ENCODE results near the gene IDH3G. TPM values are rescaled to one million over a fixed set of nuclear protein-coding genes. Genes with fewer than 3 reads are reported as not detected.

IDH3G gene
- total RNA-seq, 1 donor = 40.2 TPM

DNA sequence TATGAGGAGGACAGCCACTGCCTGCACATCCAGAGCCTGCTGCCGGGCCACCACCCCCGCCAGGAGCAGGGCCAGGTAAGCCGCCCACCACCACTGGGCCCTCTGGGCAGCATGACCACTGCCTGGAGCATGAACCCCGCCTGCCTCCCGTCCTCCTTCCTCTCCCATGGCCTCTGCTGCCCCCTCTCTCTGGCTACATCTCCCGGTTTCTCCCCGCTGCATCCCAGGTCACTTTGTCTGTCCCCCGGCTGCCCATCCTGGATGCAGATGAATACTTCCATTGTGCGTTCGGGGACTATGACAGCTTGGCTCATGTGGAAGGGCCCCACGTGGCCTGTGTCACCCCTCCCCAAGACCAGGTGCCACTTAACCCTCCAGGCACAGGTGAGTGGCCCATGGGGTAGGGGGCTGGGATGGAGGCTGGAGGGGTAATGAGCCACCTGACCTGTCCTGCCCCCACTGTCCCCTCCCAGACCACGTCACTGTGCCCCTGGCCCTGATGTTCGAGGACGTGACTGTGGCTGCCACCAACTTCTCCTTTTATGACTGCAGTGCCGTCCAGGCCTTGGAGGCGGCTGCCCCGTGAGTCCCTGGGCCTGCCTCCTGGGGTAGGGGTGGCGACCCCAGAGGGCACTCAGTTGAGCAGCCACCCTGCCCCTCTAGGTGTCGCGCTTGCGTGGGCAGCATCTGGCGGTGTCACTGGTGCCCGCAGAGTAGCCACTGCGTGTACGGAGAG lies 24.1 kb downstream of the IDH3G start:
- DNase-seq (ENCODE audit: low read depth) = no peak
- no peak overlapping the region for H3K4me3 ChIP-seq (ENCODE audit: low read depth, low read length)
- TF ChIP-seq, protein P1, sequence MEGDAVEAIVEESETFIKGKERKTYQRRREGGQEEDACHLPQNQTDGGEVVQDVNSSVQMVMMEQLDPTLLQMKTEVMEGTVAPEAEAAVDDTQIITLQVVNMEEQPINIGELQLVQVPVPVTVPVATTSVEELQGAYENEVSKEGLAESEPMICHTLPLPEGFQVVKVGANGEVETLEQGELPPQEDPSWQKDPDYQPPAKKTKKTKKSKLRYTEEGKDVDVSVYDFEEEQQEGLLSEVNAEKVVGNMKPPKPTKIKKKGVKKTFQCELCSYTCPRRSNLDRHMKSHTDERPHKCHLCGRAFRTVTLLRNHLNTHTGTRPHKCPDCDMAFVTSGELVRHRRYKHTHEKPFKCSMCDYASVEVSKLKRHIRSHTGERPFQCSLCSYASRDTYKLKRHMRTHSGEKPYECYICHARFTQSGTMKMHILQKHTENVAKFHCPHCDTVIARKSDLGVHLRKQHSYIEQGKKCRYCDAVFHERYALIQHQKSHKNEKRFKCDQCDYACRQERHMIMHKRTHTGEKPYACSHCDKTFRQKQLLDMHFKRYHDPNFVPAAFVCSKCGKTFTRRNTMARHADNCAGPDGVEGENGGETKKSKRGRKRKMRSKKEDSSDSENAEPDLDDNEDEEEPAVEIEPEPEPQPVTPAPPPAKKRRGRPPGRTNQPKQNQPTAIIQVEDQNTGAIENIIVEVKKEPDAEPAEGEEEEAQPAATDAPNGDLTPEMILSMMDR (IDR thresholded peaks at IDR 0.05; ENCODE audit: insufficient read depth, low read depth, low read length) = no peak

DNA sequence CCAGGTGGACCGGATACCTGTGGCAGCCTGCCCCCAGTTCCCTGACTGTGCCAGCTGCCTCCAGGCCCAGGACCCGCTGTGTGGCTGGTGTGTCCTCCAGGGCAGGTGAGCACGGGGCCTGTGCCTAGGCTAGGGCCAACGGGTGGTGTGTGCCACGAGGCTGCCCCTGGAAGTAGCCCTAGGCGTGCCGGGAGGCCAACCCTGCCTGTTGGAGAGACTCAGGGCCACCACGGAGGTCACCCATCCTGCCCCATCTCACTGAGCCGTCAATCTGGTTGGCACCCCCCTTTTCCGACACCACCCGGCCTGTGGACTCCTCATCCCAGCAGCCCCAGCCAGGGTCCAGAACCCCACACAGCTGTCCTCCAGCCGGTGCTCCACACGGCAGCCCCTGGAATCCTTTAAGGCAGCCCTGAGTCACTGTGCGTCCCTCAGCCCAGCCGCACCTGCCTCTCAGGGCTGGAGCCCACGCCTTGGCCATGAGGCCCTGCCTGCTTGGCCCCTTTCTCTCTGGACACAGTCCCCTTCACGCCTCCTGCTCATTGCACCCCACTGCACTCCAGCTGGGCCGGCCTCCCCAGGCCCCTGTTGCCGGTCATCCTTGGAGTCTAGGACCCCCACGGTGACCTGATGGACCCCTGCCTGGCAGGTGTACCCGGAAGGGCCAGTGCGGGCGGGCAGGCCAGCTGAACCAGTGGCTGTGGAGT lies 24.9 kb downstream of the IDH3G start:
- TF ChIP-seq, protein P1 (IDR thresholded peaks at IDR 0.05; ENCODE audit: insufficient read depth, low read depth, low read length) = no peak
- H3K4me3 ChIP-seq (ENCODE audit: low read depth, low read length) = no peak overlapping the region
- DNase-seq (ENCODE audit: low read depth) = no peak

DNA sequence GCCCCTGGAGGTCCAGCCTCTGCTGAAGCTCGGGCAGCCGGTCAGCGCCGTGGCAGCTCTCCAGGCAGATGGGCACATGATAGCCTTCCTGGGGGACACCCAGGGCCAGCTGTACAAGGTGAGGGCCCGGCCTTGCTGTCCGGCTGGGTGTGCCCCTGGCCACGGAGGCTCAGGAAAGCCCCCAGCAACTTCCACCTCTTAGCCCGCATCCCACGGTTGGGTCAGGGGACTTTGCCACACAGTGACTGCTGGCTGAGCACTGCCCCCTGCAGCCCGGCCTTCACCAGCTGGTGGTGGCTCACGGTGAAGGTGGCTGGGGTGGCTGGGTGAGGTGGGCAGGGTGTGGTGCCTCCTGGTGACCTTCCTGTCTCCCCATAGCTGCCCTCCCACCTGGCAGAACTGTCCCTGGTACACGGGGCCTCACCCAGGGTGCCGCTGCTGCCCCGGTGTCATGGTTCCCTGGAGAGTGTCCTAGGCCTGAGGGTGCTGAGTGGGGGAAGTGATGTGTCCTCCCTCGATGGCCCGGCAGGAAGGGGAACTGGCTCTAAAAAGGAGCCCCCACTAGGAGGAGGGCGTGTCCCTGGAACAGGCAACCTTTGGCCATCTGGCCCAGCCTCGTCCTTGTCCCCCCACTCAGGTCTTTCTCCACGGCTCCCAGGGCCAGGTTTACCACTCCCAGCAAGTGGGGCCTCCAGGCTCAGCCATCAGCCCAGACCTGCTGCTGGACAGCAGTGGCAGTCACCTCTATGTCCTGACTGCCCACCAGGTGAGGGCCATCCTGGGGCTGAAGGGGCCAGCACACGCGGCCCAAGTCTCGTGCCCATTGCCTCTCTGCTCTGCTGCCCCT lies 25.6 kb downstream of the IDH3G start:
- no peak overlapping the region for H3K4me3 ChIP-seq (ENCODE audit: low read depth, low read length)
- DNase-seq (ENCODE audit: low read depth) = no peak
- TF ChIP-seq, protein P1 (IDR thresholded peaks at IDR 0.05; ENCODE audit: insufficient read depth, low read depth, low read length) = no peak

DNA sequence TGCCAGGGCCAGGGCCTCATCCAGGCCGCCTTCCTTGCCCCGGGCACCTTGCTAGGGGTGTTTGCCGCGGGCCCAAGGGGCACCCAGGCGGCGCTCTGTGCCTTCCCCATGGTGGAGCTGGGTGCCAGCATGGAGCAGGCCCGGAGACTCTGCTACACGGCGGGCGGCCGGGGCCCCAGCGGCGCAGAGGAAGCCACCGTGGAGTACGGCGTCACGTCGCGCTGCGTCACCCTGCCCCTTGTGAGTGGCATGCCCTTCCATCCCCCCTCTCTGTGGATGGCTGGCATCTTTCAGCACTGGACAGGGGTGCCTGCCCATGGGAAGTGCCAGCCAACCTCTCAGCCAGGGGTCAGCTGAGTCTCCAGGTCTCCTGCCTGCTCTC lies 26.5 kb downstream of the IDH3G start:
- no peak overlapping the region for H3K4me3 ChIP-seq (ENCODE audit: low read depth, low read length)

DNA sequence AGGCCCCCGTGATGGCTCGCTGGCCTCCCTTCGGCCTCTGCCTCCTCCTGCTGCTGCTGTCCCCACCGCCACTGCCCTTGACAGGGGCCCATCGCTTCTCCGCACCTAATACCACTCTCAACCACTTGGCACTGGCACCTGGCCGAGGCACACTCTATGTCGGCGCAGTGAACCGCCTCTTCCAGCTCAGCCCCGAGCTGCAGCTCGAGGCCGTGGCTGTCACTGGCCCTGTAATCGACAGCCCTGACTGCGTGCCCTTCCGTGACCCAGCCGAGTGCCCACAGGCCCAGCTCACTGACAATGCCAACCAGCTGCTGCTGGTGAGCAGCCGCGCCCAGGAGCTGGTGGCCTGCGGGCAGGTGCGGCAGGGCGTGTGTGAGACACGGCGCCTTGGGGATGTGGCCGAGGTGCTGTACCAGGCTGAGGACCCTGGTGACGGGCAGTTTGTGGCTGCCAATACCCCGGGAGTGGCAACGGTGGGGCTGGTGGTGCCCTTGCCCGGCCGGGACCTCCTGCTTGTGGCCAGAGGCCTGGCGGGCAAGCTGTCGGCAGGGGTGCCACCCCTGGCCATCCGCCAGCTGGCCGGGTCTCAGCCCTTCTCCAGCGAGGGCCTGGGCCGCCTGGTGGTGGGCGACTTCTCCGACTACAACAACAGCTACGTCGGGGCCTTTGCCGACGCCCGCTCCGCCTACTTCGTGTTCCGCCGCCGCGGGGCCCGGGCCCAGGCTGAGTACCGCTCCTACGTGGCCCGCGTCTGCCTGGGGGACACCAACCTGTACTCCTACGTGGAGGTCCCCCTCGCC lies 27.1 kb downstream of the IDH3G start:
- DNase-seq (ENCODE audit: low read depth) = no peak
- no peak overlapping the region for H3K4me3 ChIP-seq (ENCODE audit: low read depth, low read length)
- TF ChIP-seq, protein P1 (IDR thresholded peaks at IDR 0.05; ENCODE audit: insufficient read depth, low read depth, low read length) = no peak

More for the DNA sequence above, 26.5 kb downstream of the IDH3G start:
- DNase-seq (ENCODE audit: low read depth) = no peak
- TF ChIP-seq, protein P1 (IDR thresholded peaks at IDR 0.05; ENCODE audit: insufficient read depth, low read depth, low read length) = no peak
